HCT116 (cell line): ENCODE measurements around the gene LMBRD1. TPM values are rescaled to one million over a fixed set of nuclear protein-coding genes. Genes with fewer than 3 reads are reported as not detected.

Experiments used
- ATAC-seq: fragments of 200-7000 bp; cut with Tn5 transposase; 2 replicates; pipeline ENCODE4 v1.9.1; 2020; ENCODE audit warnings: mild to moderate bottlenecking, moderate library complexity
- BruUV-seq: library from RNA; stranded (reverse); fragments of 400-500 nt; replicated peaks from 2 replicates; lab custom pipeline; 2021; lab: Mats Ljungman, UMichigan
- CTCF ChIA-PET: fragments of 300-600 bp; sonication (Branson Sonifier 250); formaldehyde crosslinking; loops from one replicate; lab custom pipeline; 2021; ENCODE audit warnings: antibody characterized with exemption; lab: Charles Lee
- POLR2A ChIA-PET: fragments of 300-600, 350-600 bp; sonication (Branson Sonifier 250); formaldehyde crosslinking; loops from one replicate; lab custom pipeline; 2021; ENCODE audit warnings: antibody characterized with exemption; lab: Charles Lee
- RAD21 ChIA-PET, 2 experiments: fragments of 300-600 bp; sonication (Branson Sonifier 250); formaldehyde crosslinking; loops; one replicate each; lab custom pipeline; 2023; ENCODE audit warnings: low total read pairs in 2 of 2; ENCODE audit not compliant: uncharacterized antibody in 2 of 2, unreplicated experiment in 2 of 2, low non-redundant PET in 1 of 2; lab: Charles Lee
- DNase-seq: peaks from one replicate; pipeline ENCODE4 v3.0.0-alpha.2; 2010; ENCODE audit warnings: low read depth, low spot score
- H2AFZ ChIP-seq: fragments of 200-600 bp; shearing (Covaris generic), sonication (generic); 2 replicates; pipeline ENCODE4 v1.6.1; 2017; ENCODE audit warnings: low read depth, mixed run types, mixed read lengths, antibody characterized with exemption, low read length; ENCODE audit not compliant: poor library complexity, severe bottlenecking
- H3K27ac ChIP-seq: 2 replicates; pipeline ENCODE4 v1.5.1; 2012; ENCODE audit warnings: low read depth, low read length
- H3K27me3 ChIP-seq: fragments of 200-600 bp; sonication (generic); 2 replicates; pipeline ENCODE4 v1.6.1; 2016; ENCODE audit warnings: mixed run types, low read length, mixed read lengths; ENCODE audit not compliant: insufficient read depth
- H3K36me3 ChIP-seq, 2 experiments: fragments of 200-500 bp in 1 of 2; fragments of 200-600 bp in 1 of 2; sonication (Bioruptor generic) in 1 of 2; sonication (generic) in 1 of 2; 2 replicates each; pipeline versions ENCODE4 v1.5.1 to v1.6.1; 2014 to 2016; ENCODE audit warnings: low read length in 2 of 2, inconsistent platforms in 1 of 2, mixed read lengths in 1 of 2, mixed run types in 1 of 2; ENCODE audit not compliant: insufficient read depth in 2 of 2, control insufficient read depth in 1 of 2
- H3K4me1 ChIP-seq, 2 experiments: fragments of 200-600 bp in 1 of 2; sonication (generic) in 1 of 2; 2 replicates each; pipeline versions ENCODE4 v1.5.1 to v1.6.1; 2012 to 2017; ENCODE audit warnings: low read length in 2 of 2, inconsistent platforms in 1 of 2, mild to moderate bottlenecking in 1 of 2, mixed read lengths in 1 of 2, mixed run types in 1 of 2, moderate library complexity in 1 of 2; ENCODE audit not compliant: insufficient read depth in 2 of 2, control insufficient read depth in 1 of 2
- H3K4me2 ChIP-seq: fragments of 200-600 bp; sonication (generic); 2 replicates; pipeline ENCODE4 v1.6.1; 2017; ENCODE audit warnings: mixed run types, low read length, mixed read lengths
- H3K4me3 ChIP-seq, 2 experiments: fragments of 200-600 bp in 1 of 2; sonication (generic) in 1 of 2; replicated peaks in 1 of 2; 2 replicates each; pipeline ENCODE4 v1.5.1; 2011 to 2016; ENCODE audit warnings: low read length in 2 of 2, control low read depth in 1 of 2, low read depth in 1 of 2, mild to moderate bottlenecking in 1 of 2, mixed read lengths in 1 of 2, mixed run types in 1 of 2
- H3K79me2 ChIP-seq: fragments of 200-600 bp; sonication (generic); 2 replicates; pipeline ENCODE4 v1.6.1; 2017; ENCODE audit warnings: mild to moderate bottlenecking, mixed run types, low read length, moderate library complexity, mixed read lengths; ENCODE audit not compliant: insufficient read depth
- H3K9ac ChIP-seq: fragments of 200-600 bp; sonication (generic); 2 replicates; pipeline ENCODE4 v1.6.1; 2016; ENCODE audit warnings: low read length, mixed read lengths
- H3K9me2 ChIP-seq: fragments of 200-600 bp; sonication (generic), shearing (Covaris generic); 2 replicates; pipeline ENCODE4 v1.6.1; 2017; ENCODE audit warnings: mixed run types, mild to moderate bottlenecking, moderate library complexity; ENCODE audit not compliant: insufficient read depth
- H3K9me3 ChIP-seq, 2 experiments: fragments of 200-500 bp in 1 of 2; fragments of 200-600 bp in 1 of 2; sonication (Bioruptor generic) in 1 of 2; sonication (generic) in 1 of 2; 2 replicates each; pipeline ENCODE4 v1.6.1; 2014 to 2017; ENCODE audit warnings: low read length in 2 of 2, mixed read lengths in 2 of 2, inconsistent platforms in 1 of 2, low read depth in 1 of 2, mild to moderate bottlenecking in 1 of 2, mixed run types in 1 of 2, moderate library complexity in 1 of 2; ENCODE audit not compliant: control insufficient read depth in 1 of 2, insufficient read depth in 1 of 2
- H4K20me1 ChIP-seq: fragments of 200-600 bp; sonication (generic), shearing (Covaris generic); 2 replicates; pipeline ENCODE4 v1.6.1; 2017; ENCODE audit warnings: mixed run types, mild to moderate bottlenecking, moderate library complexity; ENCODE audit not compliant: insufficient read depth
- CBX3 ChIP-seq: IDR thresholded peaks from 2 replicates; pipeline ENCODE4 v1.6.1; 2012; ENCODE audit warnings: low read depth
- CEBPB ChIP-seq: IDR thresholded peaks from 2 replicates; pipeline ENCODE4 v1.6.1; 2012; ENCODE audit warnings: low read depth
- EZH2phosphoT487 ChIP-seq: fragments of 200-600 bp; IDR thresholded peaks from 2 replicates; pipeline ENCODE4 v1.6.1; 2018; ENCODE audit warnings: antibody characterized with exemption, borderline replicate concordance
- JUND ChIP-seq: IDR thresholded peaks from 2 replicates; pipeline ENCODE4 v1.6.1; 2012
- POLR2AphosphoS5 ChIP-seq: IDR thresholded peaks from 2 replicates; pipeline ENCODE4 v1.6.1; 2011; ENCODE audit warnings: mild to moderate bottlenecking, low read depth, low read length, moderate library complexity
- RAD21 ChIP-seq: IDR thresholded peaks from 2 replicates; pipeline ENCODE4 v1.6.1; 2012; ENCODE audit warnings: low read depth, mild to moderate bottlenecking
- SIN3A ChIP-seq: IDR thresholded peaks from 2 replicates; pipeline ENCODE4 v1.6.1; 2012; ENCODE audit warnings: low read depth
- SRF ChIP-seq: IDR thresholded peaks from 2 replicates; pipeline ENCODE4 v1.6.1; 2012; ENCODE audit warnings: low read depth
- TCF7L2 ChIP-seq: IDR thresholded peaks from 2 replicates; pipeline ENCODE4 v1.7.0; 2011; ENCODE audit warnings: borderline replicate concordance, inconsistent platforms; ENCODE audit not compliant: insufficient read depth, insufficient read length; ENCODE audit errors: extremely low read depth
- YY1 ChIP-seq: IDR thresholded peaks from 2 replicates; pipeline ENCODE4 v1.6.1; 2011; ENCODE audit warnings: low read length, low read depth, moderate library complexity, mild to moderate bottlenecking; ENCODE audit not compliant: insufficient replicate concordance; ENCODE audit errors: extremely low read depth
- ZFX ChIP-seq: fragments of 450-650 bp; IDR thresholded peaks from 2 replicates; pipeline ENCODE4 v1.6.1; 2017
- intact Hi-C: fragments of 100-400 bp; cut with micrococcal nuclease; formaldehyde crosslinking; loops from 2 replicates; pipeline ENCODE4 v1.10.0; 2022
- total RNA-seq: library from RNA; stranded (reverse); gene quantifications from one replicate; pipeline ENCODE4 v1.2.1, GENCODE V29; 2021; ENCODE audit not compliant: unreplicated experiment
- TF ChIP-seq, protein P1 (sequence below), 3 experiments: fragments of 200-600 bp in 1 of 3; sonication (generic) in 1 of 3; IDR thresholded peaks in 2 of 3; conservative IDR thresholded peaks in 1 of 3; 2 replicates each; pipeline ENCODE4 v1.5.1; 2012 to 2017; ENCODE audit warnings: low read depth in 2 of 3, low read length in 2 of 3, antibody characterized with exemption in 1 of 3, borderline replicate concordance in 1 of 3, control low read depth in 1 of 3, mild to moderate bottlenecking in 1 of 3, mixed read lengths in 1 of 3, mixed run types in 1 of 3, moderate library complexity in 1 of 3; ENCODE audit not compliant: insufficient read depth in 1 of 3
- TF ChIP-seq, protein P2 (sequence below): IDR thresholded peaks from 2 replicates; pipeline ENCODE4 v1.6.1; 2012
- TF ChIP-seq, protein P3 (sequence below): IDR thresholded peaks from 2 replicates; pipeline ENCODE4 v1.6.1; 2012

Gene LMBRD1
- total RNA-seq, 1 experiment from 2014 or later, result 11.9 TPM

DNA sequence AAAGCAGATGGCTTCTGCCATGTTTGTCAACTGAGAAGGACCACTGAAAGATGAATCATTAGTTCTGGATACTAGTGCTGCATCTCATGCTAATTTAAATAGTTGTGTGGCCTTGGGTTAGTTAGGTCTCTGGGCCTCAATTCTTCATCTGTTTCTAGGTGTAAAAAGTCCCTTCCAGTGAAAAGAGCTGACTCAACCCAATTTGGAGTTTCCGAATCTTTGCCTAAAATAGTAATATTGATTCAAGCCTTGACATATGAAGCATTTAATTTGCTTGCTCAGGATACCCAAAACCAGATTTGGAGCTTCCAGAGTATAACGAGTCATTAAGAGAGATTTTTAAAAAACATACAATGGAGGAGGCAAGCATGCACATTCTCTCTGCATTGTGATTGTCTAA is 163.9 kb downstream of the LMBRD1 start:
- Histone ChIP-seq H3K4me1 (no peaks in the 10 kb centered on the region), H3K36me3 (no peaks in the 10 kb centered on the region), H3K9ac (no peak overlapping the region), H3K27me3 (peaks cover 5% of the 10 kb centered on the region; the same call in 1 of the 2 replicates), H4K20me1 (no peaks in the 10 kb centered on the region), H3K79me2 (no peaks in the 10 kb centered on the region), H3K9me3 (no peaks in the 10 kb centered on the region), H3K4me3 (no peak overlapping the region), H3K4me2 (no peak overlapping the region), H3K27ac (no peak overlapping the region), H2AFZ (no peak overlapping the region), H3K9me2 (no peaks in the 10 kb centered on the region)
- ChIA-PET CTCF (no interaction called here), POLR2A (no interaction called here), RAD21 (no interaction called here)
- intact Hi-C loops, result no loop called here
- BruUV-seq, result no TSS peak
- DNase-seq, result no peak
- TF ChIP-seq, protein P1, sequence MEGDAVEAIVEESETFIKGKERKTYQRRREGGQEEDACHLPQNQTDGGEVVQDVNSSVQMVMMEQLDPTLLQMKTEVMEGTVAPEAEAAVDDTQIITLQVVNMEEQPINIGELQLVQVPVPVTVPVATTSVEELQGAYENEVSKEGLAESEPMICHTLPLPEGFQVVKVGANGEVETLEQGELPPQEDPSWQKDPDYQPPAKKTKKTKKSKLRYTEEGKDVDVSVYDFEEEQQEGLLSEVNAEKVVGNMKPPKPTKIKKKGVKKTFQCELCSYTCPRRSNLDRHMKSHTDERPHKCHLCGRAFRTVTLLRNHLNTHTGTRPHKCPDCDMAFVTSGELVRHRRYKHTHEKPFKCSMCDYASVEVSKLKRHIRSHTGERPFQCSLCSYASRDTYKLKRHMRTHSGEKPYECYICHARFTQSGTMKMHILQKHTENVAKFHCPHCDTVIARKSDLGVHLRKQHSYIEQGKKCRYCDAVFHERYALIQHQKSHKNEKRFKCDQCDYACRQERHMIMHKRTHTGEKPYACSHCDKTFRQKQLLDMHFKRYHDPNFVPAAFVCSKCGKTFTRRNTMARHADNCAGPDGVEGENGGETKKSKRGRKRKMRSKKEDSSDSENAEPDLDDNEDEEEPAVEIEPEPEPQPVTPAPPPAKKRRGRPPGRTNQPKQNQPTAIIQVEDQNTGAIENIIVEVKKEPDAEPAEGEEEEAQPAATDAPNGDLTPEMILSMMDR (IDR thresholded peaks at IDR 0.05 in 2 of 3, conservative IDR thresholded peaks at IDR 0.05 in 1 of 3; ENCODE audit: borderline replicate concordance in 1 of 3, insufficient read depth in 1 of 3, low read depth in 2 of 3, low read length in 2 of 3), result no peak
- TF ChIP-seq, protein P2, sequence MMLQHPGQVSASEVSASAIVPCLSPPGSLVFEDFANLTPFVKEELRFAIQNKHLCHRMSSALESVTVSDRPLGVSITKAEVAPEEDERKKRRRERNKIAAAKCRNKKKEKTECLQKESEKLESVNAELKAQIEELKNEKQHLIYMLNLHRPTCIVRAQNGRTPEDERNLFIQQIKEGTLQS, result no peak
- TF ChIP-seq EZH2phosphoT487, result no peak
- TF ChIP-seq CEBPB, result no peak
- no peak for ATAC-seq

DNA sequence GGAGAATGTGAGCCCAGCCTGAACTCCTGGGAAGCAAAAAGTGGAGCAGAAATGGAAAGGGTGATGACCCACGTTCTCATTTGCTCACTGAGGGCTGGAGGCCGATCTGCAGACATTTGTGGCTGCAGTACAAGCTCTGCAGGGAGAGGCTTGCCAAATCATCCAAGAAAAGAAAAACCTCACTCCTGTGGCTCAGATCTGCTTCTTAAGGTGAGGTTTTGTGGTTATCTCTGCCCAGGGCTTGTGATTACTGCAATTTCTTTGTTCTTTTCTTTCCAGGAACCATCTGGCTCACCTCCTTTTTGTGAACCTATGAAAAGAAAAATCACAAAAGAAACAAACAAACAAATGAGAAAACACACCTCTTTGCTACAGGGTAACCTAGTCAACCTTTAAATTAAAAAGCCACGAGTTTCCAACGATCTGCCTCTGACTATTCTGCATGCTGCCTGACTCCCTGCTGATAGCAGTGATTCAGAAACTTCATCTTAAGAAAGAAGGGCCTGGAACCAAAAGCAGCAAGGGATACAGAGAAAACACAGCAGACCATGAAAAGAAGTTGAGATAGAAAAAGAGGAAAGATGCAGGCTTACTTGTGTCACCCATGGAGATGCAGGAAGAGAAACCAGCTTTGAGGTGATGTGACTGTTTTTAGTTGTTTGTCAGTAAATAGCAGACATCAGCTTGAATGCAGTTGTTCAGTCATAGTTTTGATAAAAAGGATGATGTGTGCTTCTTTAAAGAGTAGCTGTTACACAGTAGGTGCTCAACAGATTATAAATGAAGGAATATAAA is 165.1 kb downstream of the LMBRD1 start:
- Histone ChIP-seq H4K20me1 (no peaks in the 10 kb centered on the region), H3K4me2 (no peak overlapping the region), H3K9me3 (no peaks in the 10 kb centered on the region), H3K27ac (no peak overlapping the region), H3K9ac (no peak overlapping the region), H3K4me1 (no peaks in the 10 kb centered on the region), H3K36me3 (no peaks in the 10 kb centered on the region), H3K27me3 (peaks cover 5% of the 10 kb centered on the region; the same call in 1 of the 2 replicates), H3K4me3 (no peak overlapping the region), H3K9me2 (no peaks in the 10 kb centered on the region), H3K79me2 (no peaks in the 10 kb centered on the region), H2AFZ (no peak overlapping the region)
- DNase-seq, result no peak
- RAD21 ChIA-PET, result no interaction called here
- POLR2A ChIA-PET, result no interaction called here
- ATAC-seq, result no peak
- intact Hi-C loops, result no loop called here
- no TSS peak for BruUV-seq
- CTCF ChIA-PET, result no interaction called here
- TF ChIP-seq, protein P3, sequence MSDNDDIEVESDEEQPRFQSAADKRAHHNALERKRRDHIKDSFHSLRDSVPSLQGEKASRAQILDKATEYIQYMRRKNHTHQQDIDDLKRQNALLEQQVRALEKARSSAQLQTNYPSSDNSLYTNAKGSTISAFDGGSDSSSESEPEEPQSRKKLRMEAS, result no peak
- TF ChIP-seq, protein P2, result no peak
- TF ChIP-seq YY1 (no peak), POLR2AphosphoS5 (no peak), CEBPB (no peak), ZFX (no peak), SRF (no peak), TCF7L2 (no peak), RAD21 (no peak), CBX3 (no peak), SIN3A (no peak), JUND (no peak), EZH2phosphoT487 (no peak)
- TF ChIP-seq, protein P1 (IDR thresholded peaks at IDR 0.05 in 2 of 3, conservative IDR thresholded peaks at IDR 0.05 in 1 of 3; ENCODE audit: borderline replicate concordance in 1 of 3, insufficient read depth in 1 of 3, low read depth in 2 of 3, low read length in 2 of 3), result no peak
